ENCODE results near the gene RBM23. TPM values are rescaled to one million over a fixed set of nuclear protein-coding genes. Genes with fewer than 3 reads are reported as not detected.
A peak's percentile ranks its signal among the peaks of the same experiment; 100 is the strongest.

Gene RBM23
- total RNA-seq, 1 donor from 2014 or later: 102 TPM

DNA sequence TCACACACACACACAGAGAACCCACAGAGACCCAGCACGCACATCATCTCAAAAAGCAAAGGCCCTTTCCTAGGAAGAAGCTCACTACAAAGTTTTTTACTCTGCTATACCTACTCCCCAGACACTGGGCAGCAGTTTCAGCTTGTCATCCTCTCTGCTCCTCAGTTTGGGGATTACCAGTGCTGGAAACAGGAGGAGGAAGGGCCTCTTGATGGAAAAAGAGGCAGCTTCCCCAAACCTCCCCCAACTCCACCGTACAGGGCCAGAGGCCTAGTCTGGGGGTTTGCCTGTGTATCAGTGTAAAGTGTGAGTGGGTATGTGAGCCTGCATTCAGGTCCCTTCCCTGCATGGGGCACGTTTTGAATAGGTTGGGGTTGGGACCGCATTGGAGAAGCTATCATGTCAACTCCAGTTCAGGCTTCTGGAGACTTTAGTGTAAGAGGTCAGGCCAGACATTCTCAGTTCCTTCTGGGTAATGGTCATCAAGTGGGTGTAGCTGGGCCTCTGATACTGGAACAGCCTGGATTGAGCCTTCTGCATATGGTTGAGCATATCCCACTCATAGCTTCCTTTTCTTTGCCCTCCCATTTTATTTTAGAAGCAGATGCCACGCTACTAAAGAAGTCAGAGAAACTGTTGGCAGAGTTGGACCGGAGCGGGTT, 34.7 kb downstream of the RBM23 start:
- peak overlapping the region; percentile 74 for H3K4me3 Mint-ChIP-seq
- H3K4me1 Mint-ChIP-seq (ENCODE audit: unreplicated experiment): peaks cover 44% of the 10 kb centered on the region
- no peaks in the 10 kb centered on the region for H3K9me3 Mint-ChIP-seq
- peaks cover 3% of the 10 kb centered on the region for H3K36me3 Mint-ChIP-seq
- no peak for DNase-seq (ENCODE audit: extremely low spot score, unreplicated experiment)
- H3K27ac Mint-ChIP-seq: peak overlapping the region; percentile 82
- no peaks in the 10 kb centered on the region for H3K27me3 Mint-ChIP-seq
- TF ChIP-seq, protein P1, sequence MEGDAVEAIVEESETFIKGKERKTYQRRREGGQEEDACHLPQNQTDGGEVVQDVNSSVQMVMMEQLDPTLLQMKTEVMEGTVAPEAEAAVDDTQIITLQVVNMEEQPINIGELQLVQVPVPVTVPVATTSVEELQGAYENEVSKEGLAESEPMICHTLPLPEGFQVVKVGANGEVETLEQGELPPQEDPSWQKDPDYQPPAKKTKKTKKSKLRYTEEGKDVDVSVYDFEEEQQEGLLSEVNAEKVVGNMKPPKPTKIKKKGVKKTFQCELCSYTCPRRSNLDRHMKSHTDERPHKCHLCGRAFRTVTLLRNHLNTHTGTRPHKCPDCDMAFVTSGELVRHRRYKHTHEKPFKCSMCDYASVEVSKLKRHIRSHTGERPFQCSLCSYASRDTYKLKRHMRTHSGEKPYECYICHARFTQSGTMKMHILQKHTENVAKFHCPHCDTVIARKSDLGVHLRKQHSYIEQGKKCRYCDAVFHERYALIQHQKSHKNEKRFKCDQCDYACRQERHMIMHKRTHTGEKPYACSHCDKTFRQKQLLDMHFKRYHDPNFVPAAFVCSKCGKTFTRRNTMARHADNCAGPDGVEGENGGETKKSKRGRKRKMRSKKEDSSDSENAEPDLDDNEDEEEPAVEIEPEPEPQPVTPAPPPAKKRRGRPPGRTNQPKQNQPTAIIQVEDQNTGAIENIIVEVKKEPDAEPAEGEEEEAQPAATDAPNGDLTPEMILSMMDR (conservative IDR thresholded peaks at IDR 0.05): no peak

DNA sequence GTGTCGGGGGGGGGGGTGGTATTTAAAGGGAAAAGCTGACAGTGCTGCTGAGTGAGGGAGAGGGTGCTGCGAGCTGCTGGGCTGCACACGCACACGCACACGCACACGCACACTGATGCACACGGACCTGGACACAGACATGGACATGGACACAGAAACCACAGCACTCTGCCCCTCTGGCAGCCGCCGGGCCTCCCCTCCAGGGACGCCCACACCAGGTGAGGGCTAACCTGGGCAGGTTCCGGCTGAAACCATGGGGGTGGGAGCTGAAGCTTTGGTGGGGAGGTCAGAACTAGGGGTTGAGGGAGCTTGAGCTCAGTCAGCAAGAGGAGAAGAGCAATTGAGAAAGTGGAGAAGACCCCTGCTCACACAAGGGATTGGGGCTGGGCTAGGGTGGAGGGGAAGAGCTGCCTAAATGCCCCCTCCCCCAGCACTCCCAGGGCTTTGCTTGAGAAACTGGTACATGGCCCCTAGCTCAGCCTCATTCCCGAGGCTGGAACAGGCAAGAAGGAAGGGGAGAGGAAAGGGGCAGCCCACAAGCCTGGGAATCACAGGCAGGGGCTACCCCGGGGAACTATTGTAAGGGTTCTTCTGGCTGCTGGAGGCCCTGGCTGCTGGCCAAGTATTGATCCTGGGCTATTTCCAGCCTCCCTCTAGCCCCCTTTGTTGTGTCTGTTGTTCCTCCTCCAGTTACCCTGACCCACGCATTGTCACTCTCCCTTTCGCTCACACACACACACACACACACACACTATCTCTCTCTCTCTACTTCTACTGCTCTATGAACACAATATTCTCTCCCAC, 35.6 kb downstream of the RBM23 start, which contains the start of gene REM2:
Gene REM2 (plus strand): TSS at position 50 of the 804 bp plus-strand sequence. CDS start 66 bp downstream, at position 116.
- Mint-ChIP-seq H3K4me3 (peak within 1 kb of the TSS; percentile 74), H3K4me1 (ENCODE audit: unreplicated experiment) (peaks cover 44% of the 10 kb centered on the region), H3K27ac (peak within 1 kb of the TSS; percentile 82), H3K9me3 (no peaks in the 10 kb centered on the region), H3K27me3 (no peaks in the 10 kb centered on the region), H3K36me3 (peaks cover 5% of the 10 kb centered on the region)
- no peak for DNase-seq (ENCODE audit: extremely low spot score, unreplicated experiment)
- TF ChIP-seq, protein P1 (conservative IDR thresholded peaks at IDR 0.05): no peak

DNA sequence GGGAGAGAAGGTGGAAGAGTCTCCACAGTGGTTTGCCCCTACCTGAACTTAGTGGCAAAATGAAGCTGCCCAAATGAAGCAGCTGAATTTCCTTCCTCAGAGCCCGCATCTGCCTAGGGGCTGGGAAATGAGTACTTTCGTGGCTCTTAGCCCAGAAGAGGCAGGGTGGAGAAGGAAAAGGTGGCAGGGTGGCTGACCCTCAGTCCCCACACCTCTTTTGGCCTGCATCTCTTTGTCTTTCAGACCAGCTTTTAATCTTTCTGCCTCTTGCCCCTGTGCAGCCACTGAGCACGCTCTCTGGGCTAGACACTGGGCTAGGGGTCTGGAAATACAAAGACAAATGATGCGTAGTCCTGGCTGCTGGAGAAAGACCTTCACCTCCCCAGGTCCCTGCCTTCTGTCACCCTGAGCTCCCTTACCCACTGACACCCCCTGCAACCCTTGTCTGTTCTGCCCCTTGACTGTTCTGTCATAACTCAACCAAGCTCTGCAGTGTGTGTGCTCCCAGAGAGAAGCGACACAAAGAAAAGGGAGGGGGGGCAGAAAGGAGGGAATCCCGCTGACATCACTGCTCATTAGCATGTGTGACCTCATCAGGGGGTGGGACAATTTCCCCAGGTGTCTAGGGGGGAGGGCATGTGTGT, 36.3 kb downstream of the RBM23 start:
- peak overlapping the region; percentile 82 for H3K27ac Mint-ChIP-seq
- DNase-seq (ENCODE audit: extremely low spot score, unreplicated experiment): no peak
- TF ChIP-seq, protein P1 (conservative IDR thresholded peaks at IDR 0.05): no peak
- H3K4me3 Mint-ChIP-seq: peak overlapping the region; percentile 74
- H3K4me1 Mint-ChIP-seq (ENCODE audit: unreplicated experiment): peaks cover 43% of the 10 kb centered on the region
- no peaks in the 10 kb centered on the region for H3K27me3 Mint-ChIP-seq
- H3K9me3 Mint-ChIP-seq: no peaks in the 10 kb centered on the region
- peaks cover 11% of the 10 kb centered on the region for H3K36me3 Mint-ChIP-seq

DNA sequence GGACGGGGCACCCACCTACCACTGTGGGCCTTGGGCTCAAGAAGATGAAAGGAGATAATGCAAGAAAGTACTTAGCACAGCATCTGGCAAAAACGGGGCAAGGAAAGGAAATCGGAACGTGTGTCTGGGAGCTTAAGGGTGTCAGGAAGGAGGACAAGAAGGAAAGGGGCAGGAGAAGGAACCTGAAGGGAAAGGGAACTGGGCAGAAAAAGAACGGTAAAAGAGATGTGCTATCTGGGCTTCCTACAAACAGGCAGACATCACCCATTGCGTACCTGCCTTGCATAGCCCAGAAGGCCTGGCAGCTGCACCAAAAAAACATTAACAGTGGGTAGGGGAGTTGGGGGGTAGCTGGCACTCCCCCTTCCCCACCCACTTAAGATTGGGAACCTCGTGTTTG, 36.9 kb downstream of the RBM23 start:
- H3K27me3 Mint-ChIP-seq: no peaks in the 10 kb centered on the region
- H3K4me1 Mint-ChIP-seq (ENCODE audit: unreplicated experiment): peaks cover 37% of the 10 kb centered on the region
- H3K4me3 Mint-ChIP-seq: no peak overlapping the region
- no peaks in the 10 kb centered on the region for H3K9me3 Mint-ChIP-seq
- DNase-seq (ENCODE audit: extremely low spot score, unreplicated experiment): no peak
- TF ChIP-seq, protein P1 (conservative IDR thresholded peaks at IDR 0.05): no peak
- H3K27ac Mint-ChIP-seq: peak overlapping the region; percentile 82
- H3K36me3 Mint-ChIP-seq: peaks cover 11% of the 10 kb centered on the region

DNA sequence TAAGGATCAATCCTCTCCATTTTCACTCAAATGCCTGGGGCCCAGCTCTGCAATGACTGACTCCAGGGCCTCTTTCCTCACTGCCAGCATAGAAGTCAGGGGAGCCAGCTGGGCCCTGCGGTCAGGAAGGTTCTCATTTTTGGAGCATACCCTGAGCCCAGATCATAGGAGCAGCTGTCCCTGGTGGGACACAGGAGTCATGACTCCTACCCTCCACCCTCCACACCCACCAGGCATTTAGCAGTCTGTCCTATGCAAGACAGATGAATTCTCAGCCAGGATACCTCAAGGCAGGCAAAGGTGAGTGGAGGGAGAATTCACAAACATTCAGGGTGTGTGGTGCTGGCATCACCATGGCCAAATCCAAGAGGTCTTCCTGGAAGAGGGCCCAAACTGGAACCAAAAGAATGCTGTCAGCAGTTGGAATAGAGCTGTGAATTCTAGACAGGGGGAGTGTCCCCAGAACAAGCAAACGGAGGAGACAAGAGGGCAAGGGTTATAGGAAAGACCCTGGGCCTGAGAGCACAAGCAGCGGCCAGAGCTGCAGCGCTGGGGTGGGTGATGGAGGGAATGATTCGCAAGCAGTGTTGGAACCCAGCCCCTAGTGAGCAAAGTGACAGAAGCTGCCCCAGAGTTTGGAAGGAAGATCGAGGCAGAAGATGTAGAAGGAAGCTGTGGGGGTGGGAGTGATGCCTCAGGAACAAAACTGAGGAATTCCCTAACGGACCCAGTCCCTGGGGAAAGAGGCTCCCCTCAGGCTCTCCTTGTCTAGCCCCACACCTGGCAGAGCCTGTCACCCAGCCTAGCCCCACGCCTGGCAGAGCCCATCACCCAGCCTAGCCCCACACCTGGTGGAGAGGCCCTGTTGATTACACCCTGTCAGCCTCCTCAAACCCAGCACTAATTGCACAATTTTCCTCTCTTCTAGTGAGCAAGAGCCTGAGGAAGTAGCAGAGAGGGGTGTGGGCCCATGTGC, 40.4 kb downstream of the RBM23 start:
- Mint-ChIP-seq H3K27ac (peak overlapping the region; percentile 60), H3K36me3 (peaks cover 14% of the 10 kb centered on the region), H3K4me3 (no peak overlapping the region), H3K4me1 (ENCODE audit: unreplicated experiment) (peaks cover 19% of the 10 kb centered on the region), H3K27me3 (no peaks in the 10 kb centered on the region), H3K9me3 (no peaks in the 10 kb centered on the region)
- no peak for DNase-seq (ENCODE audit: extremely low spot score, unreplicated experiment)
- TF ChIP-seq, protein P1 (conservative IDR thresholded peaks at IDR 0.05): no peak
